MCF 10A (cell line): Measurements from ENCODE around the gene CASP5. TPM values are rescaled to one million over a fixed set of nuclear protein-coding genes. Genes with fewer than 3 reads are reported as not detected.

ENCODE experiments used
- BruUV-seq: library from RNA; stranded (reverse); fragments of 400-500 nt; replicated peaks from 2 replicates; lab custom pipeline; 2021; lab: Mats Ljungman, UMichigan
- CTCF ChIA-PET: fragments of 300-600 bp; sonication (Branson Sonifier 250); formaldehyde crosslinking; extraction: SDS; loops from one replicate; lab custom pipeline; 2021; ENCODE audit warnings: antibody characterized with exemption, inconsistent platforms; lab: Yijun Ruan, JAX
- POLR2A ChIA-PET: fragments of 300-600, 350-650 bp; sonication (Branson Sonifier 250); formaldehyde crosslinking; extraction: SDS; loops from one replicate; lab custom pipeline; 2020; ENCODE audit warnings: antibody characterized with exemption, inconsistent platforms; lab: Yijun Ruan, JAX
- DNase-seq: peaks from one replicate; pipeline ENCODE4 v3.0.0-alpha.2; 2018; ENCODE audit not compliant: unreplicated experiment
- H3K27ac Mint-ChIP-seq: one replicate; pipeline ENCODE4 v1.8.0; 2022; ENCODE audit warnings: mild to moderate bottlenecking, low read depth, mixed read lengths; ENCODE audit not compliant: unreplicated experiment
- H3K27me3 Mint-ChIP-seq: one replicate; pipeline ENCODE4 v1.8.0; 2022; ENCODE audit warnings: mixed read lengths; ENCODE audit not compliant: insufficient read depth, unreplicated experiment
- H3K36me3 Mint-ChIP-seq: one replicate; pipeline ENCODE4 v1.8.0; 2022; ENCODE audit warnings: mild to moderate bottlenecking, moderate library complexity, mixed read lengths; ENCODE audit not compliant: insufficient read depth, unreplicated experiment
- H3K4me1 Mint-ChIP-seq: one replicate; pipeline ENCODE4 v1.8.0; 2022; ENCODE audit warnings: mixed read lengths; ENCODE audit not compliant: insufficient read depth, unreplicated experiment
- H3K4me3 Mint-ChIP-seq: one replicate; pipeline ENCODE4 v1.8.0; 2022; ENCODE audit warnings: mild to moderate bottlenecking, moderate library complexity, mixed read lengths; ENCODE audit not compliant: unreplicated experiment
- H3K9me3 Mint-ChIP-seq: one replicate; pipeline ENCODE4 v1.8.0; 2022; ENCODE audit warnings: mixed read lengths; ENCODE audit not compliant: unreplicated experiment
- CTCF ChIP-seq: fragments of 200-600 bp; IDR thresholded peaks from one replicate; pipeline ENCODE4 v1.8.0; 2022; ENCODE audit warnings: antibody characterized with exemption, mild to moderate bottlenecking; ENCODE audit not compliant: unreplicated experiment
- intact Hi-C: fragments of 100-400 bp; cut with micrococcal nuclease; formaldehyde crosslinking; loops from 2 replicates; pipeline ENCODE4 v1.14.1; 2022
- total RNA-seq: library from RNA; stranded (reverse); gene quantifications from 2 replicates; pipeline ENCODE4 v1.2.3, GENCODE V29; 2022

The CASP5 gene
- total RNA-seq, 1 experiment from 2014 or later, result not detected

DNA sequence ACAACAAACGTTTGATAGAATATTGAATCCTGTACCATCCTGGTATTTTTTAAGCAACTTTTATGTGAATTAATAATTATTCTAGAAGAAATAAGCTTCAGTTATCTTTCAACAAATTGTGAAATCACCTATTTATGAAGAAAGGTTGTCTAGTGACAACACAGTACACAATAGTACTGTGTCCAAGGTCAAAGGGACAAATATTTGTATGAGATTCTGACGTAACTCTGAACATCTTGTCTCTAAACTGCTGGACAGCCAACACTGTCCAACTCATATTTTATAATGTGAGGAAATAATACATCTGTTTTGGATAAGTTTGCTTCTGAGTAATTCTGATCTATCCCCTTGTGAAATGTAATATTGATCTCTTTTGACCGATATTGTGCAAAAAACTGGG, 18.9 kb downstream of the CASP5 start:
- no peak for TF ChIP-seq CTCF

GRCh38 chr11:105003151-105003550, 19.8 kb downstream of the CASP5 start:
- no peaks in the 10 kb centered on the region for H3K4me1 Mint-ChIP-seq
- no peak for DNase-seq
- H3K27ac Mint-ChIP-seq, result no peak overlapping the region
- no peak for TF ChIP-seq CTCF
- ChIA-PET CTCF (interaction anchor here (0.7 kb wide), 1 partner anchor 671 kb away, joined by 3 read pairs; no protein-coding TSS in a partner anchor), POLR2A (no interaction called here)
- intact Hi-C loops, result no loop called here
- H3K27me3 Mint-ChIP-seq, result no peaks in the 10 kb centered on the region
- H3K4me3 Mint-ChIP-seq, result no peak overlapping the region
- no peaks in the 10 kb centered on the region for H3K36me3 Mint-ChIP-seq
- no TSS peak for BruUV-seq
- H3K9me3 Mint-ChIP-seq, result peaks cover 7% of the 10 kb centered on the region

More for the DNA sequence above, 18.9 kb downstream of the CASP5 start:
- CTCF ChIA-PET, result no interaction called here
- H3K36me3 Mint-ChIP-seq, result no peaks in the 10 kb centered on the region
- no peaks in the 10 kb centered on the region for H3K27me3 Mint-ChIP-seq
- H3K9me3 Mint-ChIP-seq, result peaks cover 7% of the 10 kb centered on the region
- H3K27ac Mint-ChIP-seq, result no peak overlapping the region
- H3K4me1 Mint-ChIP-seq, result no peaks in the 10 kb centered on the region
- H3K4me3 Mint-ChIP-seq, result no peak overlapping the region
- intact Hi-C loops, result no loop called here
- POLR2A ChIA-PET, result no interaction called here
- no peak for DNase-seq
- no TSS peak for BruUV-seq

DNA sequence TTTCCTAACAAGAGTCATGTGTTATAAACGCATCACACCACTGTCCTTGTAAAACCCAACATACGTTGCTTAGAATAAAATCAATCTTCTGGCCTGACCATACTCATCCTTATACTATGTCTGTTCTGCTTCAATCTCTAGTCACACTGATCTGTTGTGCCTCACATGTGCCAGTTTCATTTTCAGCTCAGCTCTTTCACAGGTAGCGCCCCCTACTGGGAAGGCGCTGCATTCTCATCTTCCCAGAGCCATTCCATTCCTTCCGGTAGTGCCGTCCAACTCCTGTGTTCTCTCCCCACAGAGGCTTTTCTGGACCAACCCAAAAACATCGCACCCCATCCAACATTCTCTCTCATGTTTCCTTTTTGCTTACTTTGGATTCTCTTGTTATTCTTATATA, 22.2 kb downstream of the CASP5 start:
- intact Hi-C loops, result no loop called here
- Mint-ChIP-seq H3K4me3 (no peak overlapping the region), H3K27me3 (no peaks in the 10 kb centered on the region), H3K4me1 (no peaks in the 10 kb centered on the region), H3K9me3 (peaks cover 7% of the 10 kb centered on the region), H3K36me3 (no peaks in the 10 kb centered on the region), H3K27ac (no peak overlapping the region)
- TF ChIP-seq CTCF, result peak; percentile 30
- POLR2A ChIA-PET, result no interaction called here
- BruUV-seq, result no TSS peak
- CTCF ChIA-PET, result interaction anchor here (0.9 kb wide), 1 partner anchor 149 kb away, joined by 3 read pairs; no protein-coding TSS in a partner anchor
- DNase-seq, result peak; percentile 13

DNA sequence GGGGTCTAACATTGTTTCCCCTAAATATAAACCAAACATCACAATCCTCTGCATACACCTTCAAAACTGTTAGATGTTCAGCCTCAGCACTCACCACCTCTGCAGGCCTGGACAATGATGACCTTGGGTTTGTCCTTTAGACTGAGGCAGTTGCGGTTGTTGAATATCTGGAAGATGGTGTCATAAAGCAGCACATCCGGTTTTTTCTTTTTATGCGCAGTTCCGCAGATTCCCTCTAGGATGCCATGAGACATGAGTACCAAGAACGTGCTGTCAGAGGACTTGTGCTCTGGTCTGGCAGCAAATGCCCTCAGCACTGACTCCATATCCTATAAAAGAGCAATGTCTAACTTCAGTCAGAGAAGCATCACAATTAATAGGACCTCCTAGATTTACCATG, 22.8 kb downstream of the CASP5 start:
- CTCF ChIA-PET, result no interaction called here
- intact Hi-C loops, result no loop called here
- no peak for DNase-seq
- POLR2A ChIA-PET, result no interaction called here
- no peak overlapping the region for H3K27ac Mint-ChIP-seq
- H3K4me1 Mint-ChIP-seq, result no peaks in the 10 kb centered on the region
- TF ChIP-seq CTCF, result no peak
- BruUV-seq, result no TSS peak
- no peaks in the 10 kb centered on the region for H3K27me3 Mint-ChIP-seq
- H3K9me3 Mint-ChIP-seq, result peaks cover 7% of the 10 kb centered on the region
- H3K4me3 Mint-ChIP-seq, result no peak overlapping the region
- no peaks in the 10 kb centered on the region for H3K36me3 Mint-ChIP-seq
